Measurements from ENCODE around the gene NES.
A peak's percentile ranks its signal among the peaks of the same experiment; 100 is the strongest.

The NES gene

GRCh38 chr1:156676820-156677615, at the start of gene NES:
TSS of gene NES (minus strand) at chr1:156677407. CDS start at chr1:156677264, 143 bp downstream.
- H2AFZ ChIP-seq: no peak within 1 kb of the TSS
- H3K27ac ChIP-seq: peak within 1 kb of the TSS; percentile 29
- no peaks in the 10 kb centered on the region for H3K36me3 ChIP-seq (ENCODE audit: control insufficient read depth, insufficient read depth, low read length)
- H3K9ac ChIP-seq: no peak within 1 kb of the TSS
- no peaks in the 10 kb centered on the region for H3K79me2 ChIP-seq
- no peaks in the 10 kb centered on the region for H3K4me1 ChIP-seq
- H3K4me2 ChIP-seq (ENCODE audit: low read length): peak within 1 kb of the TSS; percentile 46
- no peak for TF ChIP-seq CTCF (IDR thresholded peaks at IDR 0.05)
- peak within 1 kb of the TSS; percentile 61 for H3K4me3 ChIP-seq (ENCODE audit: low read depth, low read length)
- no peaks in the 10 kb centered on the region for H3K9me3 ChIP-seq (ENCODE audit: control insufficient read depth, low read length)
- peaks cover 9% of the 10 kb centered on the region for H3K27me3 ChIP-seq (ENCODE audit: control insufficient read depth, insufficient read depth, low read length)

- Histone ChIP-seq H3K9me3 (ENCODE audit: control insufficient read depth, low read length) (no peaks in the 10 kb centered on the region), H3K27me3 (ENCODE audit: control insufficient read depth, insufficient read depth, low read length) (no peaks in the 10 kb centered on the region), H3K4me2 (ENCODE audit: low read length) (peak overlapping the region; percentile 63), H3K27ac (no peak overlapping the region), H3K79me2 (peaks cover 14% of the 10 kb centered on the region), H3K36me3 (ENCODE audit: control insufficient read depth, insufficient read depth, low read length) (no peaks in the 10 kb centered on the region), H2AFZ (no peak overlapping the region), H3K9ac (no peak overlapping the region), H3K4me3 (ENCODE audit: low read depth, low read length) (peak overlapping the region; percentile 19), H3K4me1 (no peaks in the 10 kb centered on the region)
- TF ChIP-seq CTCF (IDR thresholded peaks at IDR 0.05): peak; percentile 21
Measured at GRCh38 chr1:156726549-156727226, 49.5 kb upstream of the NES start.

GRCh38 chr1:156725683-156726280, 48.6 kb upstream of the NES start:
- peaks cover 14% of the 10 kb centered on the region for H3K79me2 ChIP-seq
- H3K36me3 ChIP-seq (ENCODE audit: control insufficient read depth, insufficient read depth, low read length): no peaks in the 10 kb centered on the region
- H3K4me2 ChIP-seq (ENCODE audit: low read length): peak overlapping the region; percentile 63
- no peaks in the 10 kb centered on the region for H3K27me3 ChIP-seq (ENCODE audit: control insufficient read depth, insufficient read depth, low read length)
- H3K27ac ChIP-seq: no peak overlapping the region
- H2AFZ ChIP-seq: no peak overlapping the region
- peak overlapping the region; percentile 19 for H3K4me3 ChIP-seq (ENCODE audit: low read depth, low read length)
- H3K9ac ChIP-seq: no peak overlapping the region
- H3K9me3 ChIP-seq (ENCODE audit: control insufficient read depth, low read length): no peaks in the 10 kb centered on the region
- peak; percentile 82 for TF ChIP-seq CTCF (IDR thresholded peaks at IDR 0.05)
- no peaks in the 10 kb centered on the region for H3K4me1 ChIP-seq

GRCh38 chr1:156721535-156721934, 44.3 kb upstream of the NES start:
- Histone ChIP-seq H3K27ac (no peak overlapping the region), H3K36me3 (ENCODE audit: control insufficient read depth, insufficient read depth, low read length) (no peaks in the 10 kb centered on the region), H2AFZ (no peak overlapping the region), H3K4me1 (no peaks in the 10 kb centered on the region), H3K4me3 (ENCODE audit: low read depth, low read length) (no peak overlapping the region), H3K4me2 (ENCODE audit: low read length) (no peak overlapping the region), H3K9ac (no peak overlapping the region), H3K27me3 (ENCODE audit: control insufficient read depth, insufficient read depth, low read length) (no peaks in the 10 kb centered on the region), H3K79me2 (peaks cover 14% of the 10 kb centered on the region), H3K9me3 (ENCODE audit: control insufficient read depth, low read length) (no peaks in the 10 kb centered on the region)
- TF ChIP-seq CTCF (IDR thresholded peaks at IDR 0.05): no peak

Data from parathyroid adenoma (tissue), 2 donors.